Measurements from ENCODE around the gene IFIT1.
"Not testable (repeated sequence)": the region's sequence is repeated elsewhere in the genome, so short reads cannot be mapped to it uniquely, and the experiment has no call there.

Gene IFIT1

DNA sequence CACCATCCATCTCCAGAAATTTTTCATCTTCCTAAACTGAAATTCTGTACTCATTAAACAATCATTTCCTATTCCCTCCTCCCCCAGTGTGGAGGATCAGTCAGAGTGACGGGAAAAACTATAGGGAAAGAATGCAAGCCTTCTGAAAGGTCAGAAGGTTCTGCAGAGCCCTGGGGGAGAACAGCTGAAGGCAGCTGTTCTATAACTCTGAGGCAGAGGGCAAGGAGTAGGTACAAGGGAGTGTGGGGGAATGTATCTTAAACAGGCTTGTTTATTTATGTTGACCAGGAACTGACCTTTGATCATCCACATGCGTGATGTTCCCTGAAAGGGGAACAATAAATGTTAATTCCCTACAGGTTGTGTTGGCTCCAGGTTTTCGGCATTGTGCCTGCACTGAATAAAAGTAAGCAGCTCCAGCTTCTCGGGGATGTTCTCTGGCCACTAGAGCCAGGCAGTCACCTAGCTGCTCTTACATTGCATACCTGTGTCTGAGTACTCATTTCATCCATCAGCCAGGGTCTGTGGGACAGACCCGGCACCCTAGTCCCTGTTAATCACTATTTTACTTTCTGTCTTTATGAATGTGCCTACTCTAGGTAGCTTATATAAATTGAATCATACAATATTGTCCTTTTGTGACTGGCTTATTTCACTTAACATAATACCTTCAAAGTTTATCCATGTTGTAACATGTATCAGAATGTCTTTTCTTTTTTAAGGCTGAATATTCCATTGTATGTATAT, 5.8 kb downstream of the IFIT1 start:
- DNase-seq (ENCODE audit: low read depth in 2 of 2): no peak

DNA sequence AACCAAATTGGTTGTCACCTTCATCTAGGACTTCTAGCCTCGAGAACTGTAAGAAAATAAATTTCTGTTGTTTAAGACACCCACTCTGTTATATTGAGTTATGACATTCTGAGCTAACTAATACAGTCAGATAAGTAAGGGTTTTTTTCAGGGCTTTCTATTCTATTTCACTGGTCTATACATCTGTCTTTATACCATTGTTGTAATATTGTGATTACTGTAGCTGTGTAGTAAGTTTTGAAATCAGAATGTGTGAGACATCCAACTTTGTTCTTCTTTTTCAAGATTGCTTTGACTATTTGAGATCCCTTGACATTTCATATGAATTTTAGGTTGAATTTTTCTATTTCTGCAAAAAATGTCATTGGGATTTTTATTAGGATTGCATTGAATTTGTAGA, 7.5 kb downstream of the IFIT1 start:
- DNase-seq (ENCODE audit: low read depth in 2 of 2): no peak

DNA sequence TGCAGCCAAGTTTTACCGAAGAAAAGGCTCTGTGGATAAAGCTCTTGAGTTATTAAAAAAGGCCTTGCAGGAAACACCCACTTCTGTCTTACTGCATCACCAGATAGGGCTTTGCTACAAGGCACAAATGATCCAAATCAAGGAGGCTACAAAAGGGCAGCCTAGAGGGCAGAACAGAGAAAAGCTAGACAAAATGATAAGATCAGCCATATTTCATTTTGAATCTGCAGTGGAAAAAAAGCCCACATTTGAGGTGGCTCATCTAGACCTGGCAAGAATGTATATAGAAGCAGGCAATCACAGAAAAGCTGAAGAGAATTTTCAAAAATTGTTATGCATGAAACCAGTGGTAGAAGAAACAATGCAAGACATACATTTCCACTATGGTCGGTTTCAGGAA, 10.6 kb downstream of the IFIT1 start:
- DNase-seq (ENCODE audit: low read depth in 2 of 2): no peak

DNA sequence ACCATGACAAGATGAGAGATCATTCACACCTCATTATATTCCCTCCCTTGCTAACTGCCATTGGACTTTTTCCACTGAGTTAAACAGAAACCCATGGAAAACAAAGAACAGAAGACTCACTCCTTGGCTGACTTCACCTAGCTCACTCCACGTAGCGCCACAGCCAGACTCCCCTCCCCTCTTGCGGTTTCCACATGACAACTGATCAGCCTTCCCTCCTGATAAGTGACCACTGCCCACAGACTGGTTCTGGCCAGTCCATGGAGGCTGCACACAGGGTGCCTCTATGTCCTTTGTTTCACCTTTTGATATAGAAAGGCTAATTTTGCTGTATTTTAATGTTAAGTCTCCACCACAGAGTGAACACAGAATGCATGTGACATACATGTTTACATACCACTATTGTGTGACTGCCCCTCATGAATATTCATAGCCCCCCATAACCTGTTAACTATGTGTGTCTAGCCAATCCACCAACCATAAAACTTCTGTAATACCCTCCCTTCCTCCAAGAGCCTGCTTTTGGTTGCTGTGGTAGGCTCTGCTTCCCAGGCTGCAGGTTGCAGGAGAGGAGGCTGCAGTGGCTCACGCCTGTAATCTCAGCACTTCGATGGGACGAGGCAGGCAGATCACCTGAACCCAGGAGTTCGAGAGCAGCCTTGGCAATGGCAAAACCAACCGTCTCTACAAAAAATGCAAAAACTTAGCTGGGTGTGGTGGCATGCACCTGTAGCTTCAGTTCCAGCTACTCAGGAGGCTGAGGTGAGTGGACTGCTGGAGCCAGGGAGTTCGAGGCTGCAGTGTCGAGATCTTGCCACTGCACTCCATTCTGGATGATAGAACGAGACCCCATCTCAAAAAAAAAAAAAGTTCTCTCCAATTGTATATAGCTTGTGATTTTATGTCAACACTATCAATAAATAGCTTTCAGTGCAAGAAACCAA, 12.0 kb downstream of the IFIT1 start:
- no peak for DNase-seq (ENCODE audit: low read depth in 2 of 2)

DNA sequence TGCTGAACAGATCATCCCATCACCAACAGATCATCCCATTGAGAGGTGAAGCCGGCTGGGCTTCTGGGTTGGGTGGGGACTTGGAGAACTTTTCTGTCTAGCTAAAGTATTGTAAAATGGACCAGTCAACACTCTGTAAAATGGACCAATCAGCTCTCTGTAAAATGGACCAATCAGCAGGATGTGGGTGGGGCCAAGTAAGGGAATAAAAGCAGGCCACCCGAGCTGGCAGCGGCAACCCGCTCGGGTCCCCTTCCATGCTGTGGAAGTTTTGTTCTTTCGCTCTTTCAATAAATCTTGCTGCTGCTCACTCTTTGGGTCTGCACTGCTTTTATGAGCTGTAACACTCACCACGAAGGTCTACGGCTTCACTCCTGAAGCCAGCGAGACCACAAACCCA, 13.8 kb downstream of the IFIT1 start:
- DNase-seq (ENCODE audit: low read depth in 2 of 2): not testable (repeated sequence)

DNA sequence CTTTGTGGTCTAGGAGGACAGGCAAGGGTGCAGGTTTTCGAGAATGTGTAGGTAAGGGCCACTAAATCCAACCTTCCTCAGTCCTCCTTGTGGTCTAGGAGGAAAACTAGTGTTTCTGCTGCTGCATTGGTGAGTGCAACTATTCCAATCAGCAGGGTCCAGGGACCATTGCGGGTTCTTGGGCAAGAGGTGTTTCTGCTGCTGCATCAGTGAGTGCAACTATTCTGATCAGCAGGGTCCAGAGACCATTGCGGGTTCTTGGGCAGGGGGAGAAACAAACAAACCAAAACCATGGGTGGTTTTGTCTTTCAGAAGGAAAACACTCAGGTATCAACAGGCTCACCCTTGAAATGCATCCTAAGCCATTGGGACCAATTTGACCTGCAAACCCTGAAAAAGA, 15.4 kb downstream of the IFIT1 start:
- not testable (repeated sequence) for DNase-seq (ENCODE audit: low read depth in 2 of 2)

DNA sequence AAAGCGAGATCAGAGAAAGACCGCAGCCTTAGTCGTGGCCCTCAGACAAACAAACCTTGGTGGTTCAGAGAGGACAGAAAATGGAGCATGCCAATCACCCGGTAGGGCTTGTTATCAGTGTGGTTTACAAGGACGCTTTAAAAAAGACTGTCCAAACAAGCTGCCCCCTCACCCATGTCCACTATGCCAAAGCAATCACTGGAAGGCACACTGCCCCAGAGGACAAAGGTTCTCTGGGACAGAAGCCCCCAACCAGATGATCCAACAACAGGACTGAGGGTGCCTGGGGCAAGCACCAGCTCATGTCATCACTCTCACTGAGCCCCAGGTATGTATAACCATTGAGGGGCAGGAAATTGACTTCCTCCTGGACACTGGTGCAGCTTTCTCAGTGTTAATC, 16.9 kb downstream of the IFIT1 start:
- not testable (repeated sequence) for DNase-seq (ENCODE audit: low read depth in 2 of 2)

DNA sequence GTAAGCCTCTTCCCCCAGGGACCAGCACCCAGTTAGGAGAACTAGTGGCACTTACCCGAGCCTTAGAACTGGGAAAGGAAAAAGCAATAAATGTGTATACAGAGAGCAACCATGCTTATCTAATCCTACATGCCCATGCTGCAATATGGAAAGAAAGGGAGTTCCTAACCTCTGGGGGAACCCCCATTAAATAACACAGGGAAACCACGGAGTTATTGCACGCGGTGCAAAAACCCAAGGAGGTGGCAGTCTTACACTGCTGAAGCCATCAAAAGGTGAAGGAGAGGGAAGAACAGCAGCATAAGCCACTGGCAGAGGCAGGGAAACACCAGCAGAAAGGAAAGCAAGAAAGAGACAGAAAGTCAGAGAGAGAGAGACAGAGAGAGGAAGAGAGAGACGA, 18.1 kb downstream of the IFIT1 start:
- not testable (repeated sequence) for DNase-seq (ENCODE audit: low read depth in 2 of 2)

DNA sequence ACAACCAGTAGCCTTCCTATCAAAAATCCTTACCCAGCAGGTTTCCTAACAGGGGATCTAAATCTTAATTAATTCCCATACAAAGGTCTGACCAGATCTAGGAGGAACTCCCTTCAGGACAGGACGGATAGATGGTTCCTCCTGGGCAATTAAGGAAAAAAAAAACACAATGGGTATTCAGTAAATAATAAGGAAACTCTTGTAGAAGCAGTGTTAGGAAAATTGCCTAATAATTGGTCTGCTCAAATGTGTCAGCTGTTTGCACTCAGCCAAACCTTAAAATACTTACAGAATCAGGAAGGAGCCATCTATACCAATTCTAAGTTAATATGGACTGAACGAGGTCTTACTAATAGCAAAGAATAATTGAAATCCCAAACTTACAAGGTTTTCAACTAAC, 18.7 kb downstream of the IFIT1 start:
- not testable (repeated sequence) for DNase-seq (ENCODE audit: low read depth in 2 of 2)

GRCh38 chr10:89412276-89412675, 19.9 kb downstream of the IFIT1 start:
- not testable (repeated sequence) for DNase-seq (ENCODE audit: low read depth in 2 of 2)

GRCh38 chr10:89413398-89413912, 21.0 kb downstream of the IFIT1 start:
- no peak for DNase-seq (ENCODE audit: low read depth in 2 of 2)

DNA sequence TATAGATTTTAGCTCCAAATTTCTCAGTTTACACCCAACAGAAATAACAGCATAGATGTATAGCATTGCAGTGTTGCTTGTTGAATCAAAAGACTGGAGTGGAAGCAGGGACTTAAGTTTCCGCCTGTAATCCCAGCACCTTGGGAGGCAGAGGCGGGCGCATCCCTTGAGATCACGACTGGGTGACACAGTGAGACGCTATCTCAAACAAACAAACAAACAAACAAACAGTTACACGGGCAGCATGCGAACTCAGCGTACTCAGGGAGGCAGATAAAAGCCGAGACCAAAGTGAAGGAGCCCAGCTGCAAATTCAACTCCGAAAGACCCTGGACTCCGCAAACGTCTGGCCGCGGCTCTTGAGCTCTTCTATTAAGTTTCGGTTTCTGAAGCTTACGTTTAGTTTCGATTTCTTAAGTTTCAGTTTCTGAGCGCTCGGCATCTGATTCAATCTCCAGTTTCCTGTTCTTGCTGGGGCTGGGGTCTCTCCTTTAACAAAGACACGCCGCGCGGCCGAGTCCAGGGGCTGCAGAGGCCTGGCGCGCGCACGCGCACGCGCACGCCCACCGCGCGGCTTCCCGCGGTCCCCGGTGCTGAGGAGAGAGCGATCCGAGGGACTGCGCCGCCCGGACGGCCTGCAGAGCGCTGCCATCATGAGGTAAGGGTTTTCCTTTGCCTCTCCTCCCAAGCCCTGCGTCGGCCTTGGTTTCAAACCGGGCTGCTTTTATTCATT, 21.9 kb downstream of the IFIT1 start, which contains the start of gene IFIT5:
TSS of gene IFIT5 (plus strand) at position 423 of the 733 bp plus-strand sequence. CDS start at position 654, 231 bp downstream.
- peak; percentile 34 to 39 for DNase-seq (ENCODE audit: low read depth in 2 of 2)

DNA sequence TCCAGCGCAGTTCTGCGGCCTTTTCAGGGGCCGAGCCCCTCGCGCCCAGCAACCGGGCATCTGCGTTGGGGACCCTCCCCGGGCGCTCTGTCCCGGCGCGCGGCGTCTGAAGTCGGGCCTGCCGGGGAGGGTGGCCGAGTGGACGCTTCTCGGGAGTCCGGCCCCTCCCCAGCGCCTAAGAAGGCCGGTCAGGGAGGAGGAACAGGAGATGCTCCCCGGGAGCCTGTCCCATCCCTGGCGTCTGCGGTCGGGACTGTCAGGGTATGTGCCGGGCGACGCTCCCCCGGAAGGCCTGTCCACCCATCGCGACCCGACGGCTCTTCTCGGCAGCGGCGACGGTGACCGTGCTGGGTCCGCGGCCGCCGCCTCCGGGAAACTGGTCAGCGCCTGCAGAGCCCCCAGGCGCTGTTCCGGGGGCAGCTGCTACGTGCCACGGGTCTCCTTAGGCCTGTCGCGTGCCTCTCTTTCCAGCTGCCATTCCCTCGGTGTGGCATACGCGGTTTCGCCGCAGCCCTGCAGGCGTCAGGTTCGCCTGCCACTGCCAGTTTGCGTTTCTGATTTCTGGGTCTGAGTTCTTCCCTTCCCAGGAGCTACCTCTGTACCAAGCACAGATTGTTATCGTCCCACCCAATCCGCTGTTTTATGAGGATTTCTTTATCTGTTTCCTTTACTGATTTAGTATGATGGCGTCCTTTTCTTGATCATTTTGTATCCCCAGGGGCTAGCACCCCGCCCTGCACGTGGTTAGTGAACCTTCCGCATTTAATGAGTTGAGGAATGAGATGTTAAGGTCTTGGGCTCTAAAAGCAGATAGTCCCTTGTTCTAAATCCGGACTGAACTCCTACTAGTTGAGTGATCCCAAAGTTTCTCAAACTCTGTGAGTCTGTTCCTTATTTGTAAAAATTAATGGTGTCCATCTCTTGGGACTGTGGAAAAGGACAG, 22.7 kb downstream of the IFIT1 start:
- peak in 1 of 2 donors; percentile 20 for DNase-seq (ENCODE audit: low read depth in 2 of 2)

- DNase-seq (ENCODE audit: low read depth in 2 of 2): no peak
These were observed 24.0 kb downstream of the IFIT1 start for GRCh38 chr10:89416465-89416864.

- no peak for DNase-seq (ENCODE audit: low read depth in 2 of 2)
These were observed 27.1 kb downstream of the IFIT1 start for GRCh38 chr10:89419548-89419947.

- no peak for DNase-seq (ENCODE audit: low read depth in 2 of 2)
These were observed 28.6 kb downstream of the IFIT1 start for GRCh38 chr10:89421018-89421476.

DNA sequence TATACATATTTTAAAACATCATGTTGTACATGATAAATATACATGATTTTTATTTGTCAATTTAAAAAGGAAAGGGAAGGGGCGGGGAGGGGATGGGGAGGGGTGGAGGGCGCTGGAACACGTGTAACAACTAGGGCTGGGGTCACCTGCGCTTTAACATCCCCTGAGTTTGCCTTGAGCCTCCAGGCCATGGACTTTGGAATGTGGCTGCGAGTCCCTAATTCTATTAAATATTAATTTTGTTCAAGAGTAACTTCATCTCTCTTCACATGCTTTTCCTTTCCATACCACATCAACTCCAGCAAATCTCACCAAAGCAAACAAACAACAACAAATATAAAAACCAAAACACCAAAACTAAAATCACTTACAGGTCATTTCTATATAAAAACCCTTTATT, 32.6 kb downstream of the IFIT1 start:
- no peak for DNase-seq (ENCODE audit: low read depth in 2 of 2)

DNA sequence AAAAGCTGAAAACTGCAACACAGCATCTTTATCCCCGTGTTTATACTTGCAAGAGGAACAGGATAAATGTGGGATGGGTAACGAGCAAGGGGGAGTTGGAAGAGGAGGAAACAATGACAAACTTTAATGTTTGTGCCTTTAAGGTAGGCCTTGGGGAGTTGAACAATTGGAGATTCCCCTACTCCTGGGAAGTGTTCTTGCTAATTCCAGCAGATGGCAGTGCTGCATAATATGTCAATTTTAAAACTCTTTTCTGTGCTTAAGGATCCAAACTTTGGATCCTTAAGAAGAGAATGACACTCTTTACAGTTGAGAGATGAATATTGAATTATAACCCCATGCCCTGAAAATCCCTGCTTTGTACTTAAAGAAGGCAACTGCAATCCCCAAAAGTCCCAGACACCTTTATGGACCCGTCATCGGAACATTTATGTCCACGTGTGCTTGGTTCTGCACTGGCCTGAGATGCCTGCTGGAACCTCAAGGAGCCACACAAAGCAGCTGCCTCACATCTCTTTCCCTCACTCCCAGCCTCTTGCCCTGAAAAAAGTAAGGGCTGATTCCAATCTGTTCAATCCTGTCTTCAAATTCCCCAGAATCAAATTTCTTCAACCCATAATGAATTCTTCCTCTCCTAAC, 33.9 kb downstream of the IFIT1 start:
- no peak for DNase-seq (ENCODE audit: low read depth in 2 of 2)

DNA sequence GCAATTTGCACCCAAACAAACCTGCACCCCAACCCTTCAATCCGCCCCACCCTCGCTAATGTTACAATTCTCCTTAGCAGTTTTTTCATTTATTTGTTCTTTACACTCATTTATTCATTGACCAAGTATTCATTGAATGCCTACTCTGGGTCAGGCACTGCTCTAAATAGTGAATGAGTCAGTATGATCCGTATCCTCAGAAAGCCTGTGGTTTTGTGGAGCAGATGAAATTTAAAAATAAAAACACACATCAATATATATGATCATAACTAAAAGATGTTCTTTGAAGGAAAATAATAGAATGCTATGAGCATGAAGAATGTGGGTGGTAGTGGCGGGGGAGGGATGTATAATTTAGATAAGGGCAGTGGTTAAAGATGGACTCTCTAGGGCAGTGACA, 35.2 kb downstream of the IFIT1 start:
- no peak for DNase-seq (ENCODE audit: low read depth in 2 of 2)

GRCh38 chr10:89428877-89429276, 36.5 kb downstream of the IFIT1 start:
- no peak for DNase-seq (ENCODE audit: low read depth in 2 of 2)
